Measurements from ENCODE around the gene TMEM69.
"Not testable (repeated sequence)": the region's sequence is repeated elsewhere in the genome, so short reads cannot be mapped to it uniquely, and the experiment has no call there.

Gene TMEM69, protein sequence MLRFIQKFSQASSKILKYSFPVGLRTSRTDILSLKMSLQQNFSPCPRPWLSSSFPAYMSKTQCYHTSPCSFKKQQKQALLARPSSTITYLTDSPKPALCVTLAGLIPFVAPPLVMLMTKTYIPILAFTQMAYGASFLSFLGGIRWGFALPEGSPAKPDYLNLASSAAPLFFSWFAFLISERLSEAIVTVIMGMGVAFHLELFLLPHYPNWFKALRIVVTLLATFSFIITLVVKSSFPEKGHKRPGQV

DNA sequence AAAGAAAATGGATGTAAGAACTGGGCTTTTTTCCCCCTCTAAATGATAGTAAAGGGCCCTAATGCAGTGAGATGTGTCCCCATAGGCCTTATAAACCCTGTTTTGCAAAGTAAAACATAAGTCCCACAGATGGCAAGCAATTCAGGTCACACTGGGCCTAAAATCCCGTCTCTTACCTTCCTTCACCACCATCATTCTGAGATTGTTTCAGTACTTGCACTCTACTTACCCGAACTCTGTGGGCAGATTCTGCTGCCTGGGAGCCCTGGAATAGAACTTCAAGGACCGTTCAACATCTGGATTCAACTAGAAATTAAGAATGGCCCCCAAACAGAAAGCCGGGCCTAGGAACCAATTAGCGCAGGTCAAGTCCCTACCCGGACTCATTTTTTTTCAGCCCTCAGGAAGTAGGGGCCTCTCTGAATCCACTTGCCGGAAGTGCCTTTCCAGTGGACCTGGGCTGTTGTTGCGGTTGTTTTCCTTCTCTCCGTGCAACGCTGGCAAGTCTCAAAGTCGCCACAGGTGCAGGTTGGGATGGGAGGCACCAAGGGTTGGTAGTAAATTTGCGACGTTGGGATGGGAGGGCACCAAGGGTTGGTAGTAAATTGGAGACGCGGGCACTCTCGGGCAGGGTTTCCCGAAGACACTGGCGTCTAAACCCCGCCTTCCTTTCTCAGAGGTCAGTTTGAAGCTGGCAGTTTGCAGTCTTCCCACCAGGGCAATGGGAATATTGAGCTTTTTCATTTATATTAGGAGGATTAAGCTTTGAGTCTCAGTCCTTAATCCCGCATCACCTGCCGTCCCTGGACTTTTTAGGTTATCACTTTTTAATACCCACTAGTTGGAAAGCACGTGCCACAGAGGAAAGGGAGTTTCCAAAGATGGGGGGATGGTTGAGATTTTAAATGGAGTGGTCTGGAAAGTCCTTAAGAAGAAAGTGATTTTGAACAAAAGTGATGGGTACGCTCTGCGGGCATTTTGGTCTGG, at the start of gene TMEM69:
Gene TMEM69 (plus strand): TSS at position 428 of the 987 bp plus-strand sequence. CDS start 2,888 bp downstream, outside the sequence.
- DNase-seq, result peak; percentile 83

DNA sequence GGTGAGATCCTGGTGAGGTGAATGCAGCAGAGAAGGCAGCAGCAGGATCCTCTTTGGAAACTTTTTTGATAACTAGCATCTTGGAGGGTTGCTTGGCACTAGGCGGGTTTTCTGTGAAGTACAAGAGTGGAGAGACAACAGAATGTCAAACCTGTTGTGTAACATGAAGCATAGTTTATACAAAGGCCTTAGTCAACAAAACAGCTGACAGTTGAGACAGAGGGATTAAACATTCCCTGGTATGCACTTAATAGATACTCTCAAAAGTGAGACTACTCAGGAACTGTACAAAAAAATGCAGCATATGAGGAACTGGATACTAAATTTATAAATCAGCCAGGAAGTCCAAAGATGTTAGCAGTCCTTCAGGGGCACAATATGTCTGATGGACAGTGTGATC, 47.7 kb upstream of the TMEM69 start:
- no peak for DNase-seq

DNA sequence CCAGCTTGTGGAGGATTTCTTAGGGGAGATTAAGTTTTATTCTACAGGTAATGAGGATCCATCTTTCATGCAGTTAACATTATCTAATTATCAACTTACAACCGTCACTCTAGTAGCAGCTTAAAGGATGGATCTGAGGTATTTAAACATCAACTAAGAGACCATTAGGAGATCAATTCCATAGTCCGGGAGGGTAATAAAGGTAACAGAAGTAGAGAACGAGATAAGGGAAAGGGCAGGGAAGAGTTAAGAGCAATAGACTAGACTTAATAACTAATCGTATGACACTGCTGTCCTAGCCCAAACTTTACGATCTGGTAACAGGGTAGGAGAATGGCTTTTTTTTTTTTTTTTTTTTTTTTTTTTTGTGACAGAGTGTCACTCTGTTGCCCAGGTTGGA, 44.7 kb upstream of the TMEM69 start:
- no peak for DNase-seq

DNA sequence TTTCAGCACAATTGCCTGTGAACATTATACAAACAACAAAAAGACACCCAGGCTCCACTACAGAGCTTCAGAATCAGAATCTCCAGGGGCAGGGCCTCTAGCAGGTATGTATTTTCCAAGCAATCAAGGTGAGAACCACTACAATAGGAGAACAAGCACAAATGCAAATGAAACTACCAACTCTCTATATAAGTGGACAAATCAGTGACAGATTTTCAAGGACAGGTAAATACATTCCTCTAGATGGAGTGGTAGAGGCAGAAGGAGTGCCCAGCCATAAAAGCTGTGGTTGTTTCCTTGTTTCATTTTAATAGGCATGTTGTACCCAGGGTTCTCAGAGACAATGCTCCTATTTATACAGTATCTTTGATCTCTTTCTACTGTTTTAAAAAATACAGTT, 44.0 kb upstream of the TMEM69 start:
- no peak for DNase-seq

DNA sequence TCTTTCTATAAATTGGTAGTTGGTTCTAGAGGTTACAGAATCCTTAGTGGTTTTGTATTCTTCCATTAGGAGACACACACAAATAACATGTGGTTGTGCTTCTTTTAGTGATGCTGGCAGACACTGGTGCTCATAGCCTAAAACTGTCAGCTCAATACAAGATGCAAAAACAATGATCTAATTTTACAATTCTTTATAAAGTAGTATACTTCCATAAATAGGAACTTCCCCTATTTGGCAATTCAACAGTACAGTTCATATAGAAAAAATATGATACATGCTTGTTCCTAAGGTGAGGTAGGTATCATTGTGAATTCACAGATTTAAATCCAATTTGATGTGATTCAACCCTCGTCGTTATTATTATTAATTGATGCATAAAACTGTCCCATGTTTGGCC, 43.3 kb upstream of the TMEM69 start:
- DNase-seq, result no peak

DNA sequence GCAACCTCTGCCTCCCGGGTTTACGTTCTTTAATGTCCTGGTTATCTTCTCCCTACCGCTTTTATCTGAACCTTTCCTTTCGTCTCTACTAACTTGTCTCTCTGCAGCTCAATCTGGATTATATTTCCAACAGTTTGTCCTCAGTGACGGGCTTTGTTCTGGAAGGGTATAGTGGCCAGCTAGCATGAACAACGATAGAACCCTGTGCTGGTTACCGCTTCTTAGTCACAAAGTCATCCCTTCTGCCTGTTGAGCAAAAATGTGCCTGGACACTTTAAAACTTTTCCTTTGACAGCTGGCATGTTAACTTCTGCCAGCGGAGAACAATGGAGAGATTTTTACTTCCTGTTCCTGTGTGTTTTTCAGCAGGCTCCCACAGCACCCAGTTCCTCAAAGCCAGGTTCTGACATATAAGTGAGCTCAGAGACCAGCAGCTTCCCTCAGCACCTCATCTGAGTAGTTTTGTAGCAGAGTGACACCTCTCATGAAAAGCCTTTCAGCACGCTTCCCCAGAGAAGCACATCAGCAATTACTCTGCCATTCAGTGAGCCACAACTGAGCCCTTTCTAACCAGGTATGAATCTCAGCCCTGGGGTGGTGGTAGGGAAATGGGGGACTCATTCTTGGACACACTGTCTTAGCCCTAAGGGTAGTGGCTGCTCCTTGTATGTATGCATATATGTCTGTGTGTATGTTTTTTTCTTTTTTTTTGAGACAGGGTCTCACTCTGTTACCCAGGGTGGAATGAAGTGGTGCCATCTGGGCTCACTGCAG, 40.5 kb upstream of the TMEM69 start:
- DNase-seq, result peak; percentile 6

DNA sequence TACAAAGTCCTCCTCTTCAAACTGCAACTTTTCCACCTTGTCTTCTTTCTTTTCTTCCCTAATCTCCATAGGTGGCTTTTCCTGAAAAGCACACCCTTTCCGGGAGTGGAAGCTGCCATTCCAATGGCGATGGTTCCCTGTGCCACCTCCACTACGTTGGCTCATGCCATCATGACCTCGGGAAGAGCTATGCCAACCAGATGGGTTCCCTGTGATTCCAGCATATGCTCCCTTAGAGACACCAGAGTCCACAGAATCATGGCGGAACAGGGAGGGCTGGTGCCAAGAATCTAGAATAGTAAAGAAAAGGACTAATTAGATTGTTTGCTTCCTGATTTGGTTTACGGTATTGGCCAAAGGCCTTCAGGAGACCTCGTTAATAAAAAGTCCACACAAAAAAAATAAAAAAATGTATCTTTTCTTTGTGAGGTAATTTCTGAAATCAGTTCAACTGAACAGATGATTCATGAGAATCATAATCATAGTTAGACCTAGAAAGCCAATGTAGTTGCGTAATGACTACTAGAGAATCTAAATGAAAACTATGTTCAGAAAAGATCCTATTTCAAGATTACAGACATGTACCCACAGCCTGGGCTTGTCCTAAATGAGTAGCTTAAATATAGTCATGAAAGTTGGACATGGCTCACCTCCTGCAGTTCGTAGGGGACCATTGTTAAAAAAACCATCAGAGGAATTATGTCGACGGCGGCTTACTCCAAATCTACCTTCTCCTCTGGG, 33.3 kb upstream of the TMEM69 start:
- DNase-seq, result no peak

DNA sequence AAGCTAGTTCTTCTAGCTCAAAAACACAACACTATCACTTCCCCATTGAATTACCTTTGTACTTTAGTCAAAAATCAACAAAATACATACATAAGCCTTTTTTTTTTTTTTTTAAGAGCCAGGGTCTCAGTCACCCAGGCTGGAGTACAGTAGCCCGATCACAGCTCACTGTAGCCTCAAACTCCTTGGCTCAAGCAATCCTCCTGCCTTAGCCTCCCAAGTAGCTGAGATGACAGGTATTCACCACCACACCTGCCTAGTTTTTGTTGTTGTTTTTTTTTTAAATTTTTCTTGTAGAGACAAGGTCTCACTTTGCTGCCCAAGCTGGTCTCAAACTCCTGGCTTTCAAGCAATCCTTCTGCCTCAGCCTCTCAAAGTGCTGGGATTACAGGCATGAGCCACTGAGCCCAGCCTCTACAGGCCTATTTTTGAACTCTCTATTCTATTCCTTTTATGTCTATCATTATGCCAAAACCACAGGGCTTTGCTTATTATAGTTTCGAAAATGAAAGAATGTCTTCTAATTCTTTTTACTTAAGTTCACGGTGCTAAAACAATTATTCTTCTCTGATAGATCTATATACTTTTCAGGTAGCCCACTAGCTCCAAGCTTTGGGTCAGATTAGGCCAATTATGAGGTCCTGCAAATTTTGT, 31.3 kb upstream of the TMEM69 start:
- DNase-seq, result no peak

DNA sequence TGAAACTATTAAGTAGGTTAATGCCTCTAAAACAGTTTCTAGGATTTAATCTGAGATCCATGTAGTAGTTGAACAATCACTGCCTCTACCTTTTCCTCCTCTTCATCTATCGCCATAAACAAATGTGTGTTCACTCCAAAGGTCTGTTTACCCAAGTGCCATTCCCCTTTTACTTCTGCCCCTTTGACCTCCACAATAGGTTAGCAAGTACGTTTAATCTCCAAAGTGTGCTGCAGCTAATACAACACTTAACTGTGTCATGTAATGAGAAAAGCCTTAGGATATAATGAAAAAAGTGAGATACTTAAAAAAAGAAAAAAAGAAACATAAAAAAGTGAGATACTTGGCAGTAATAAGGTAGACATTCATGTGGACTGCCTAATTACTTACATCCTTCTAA, 29.8 kb upstream of the TMEM69 start:
- DNase-seq, result no peak

DNA sequence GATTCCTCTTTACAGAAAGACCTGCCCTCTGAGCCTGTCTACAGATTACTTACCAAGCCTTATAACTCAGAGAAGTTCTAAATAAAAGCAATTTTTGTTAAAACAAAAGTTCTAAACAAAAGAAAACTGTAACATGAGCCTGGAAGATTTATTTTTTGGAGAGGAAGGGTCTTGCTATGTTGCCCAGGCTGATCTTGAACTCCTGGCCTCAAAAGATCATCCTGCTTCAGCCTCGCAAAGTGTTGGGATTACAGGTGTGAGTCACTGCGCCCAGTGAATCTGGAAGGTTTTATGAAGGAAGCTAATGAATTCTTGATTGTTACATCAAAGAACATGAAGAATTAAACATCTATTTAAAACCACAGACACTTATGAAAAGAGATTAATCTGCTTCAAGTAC, 28.8 kb upstream of the TMEM69 start:
- no peak for DNase-seq

DNA sequence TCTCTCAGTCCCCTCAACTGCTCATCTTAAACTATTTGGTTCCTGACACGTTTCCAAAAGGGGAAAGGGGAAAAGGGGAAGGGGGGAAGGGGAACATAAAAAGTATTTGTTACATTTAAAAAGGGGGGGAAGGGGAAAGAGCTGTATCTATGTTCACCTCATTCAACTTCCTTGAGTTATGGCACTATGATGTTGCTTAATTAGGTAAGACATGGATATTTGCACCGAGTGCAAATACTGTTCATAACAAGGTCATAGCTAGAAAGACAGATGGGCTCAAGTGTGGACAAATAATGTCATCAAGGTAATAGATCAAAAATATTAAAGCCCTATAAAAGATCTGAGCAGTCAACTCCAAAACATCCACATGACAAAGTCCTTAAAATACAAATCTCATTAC, 27.6 kb upstream of the TMEM69 start:
- DNase-seq, result no peak

DNA sequence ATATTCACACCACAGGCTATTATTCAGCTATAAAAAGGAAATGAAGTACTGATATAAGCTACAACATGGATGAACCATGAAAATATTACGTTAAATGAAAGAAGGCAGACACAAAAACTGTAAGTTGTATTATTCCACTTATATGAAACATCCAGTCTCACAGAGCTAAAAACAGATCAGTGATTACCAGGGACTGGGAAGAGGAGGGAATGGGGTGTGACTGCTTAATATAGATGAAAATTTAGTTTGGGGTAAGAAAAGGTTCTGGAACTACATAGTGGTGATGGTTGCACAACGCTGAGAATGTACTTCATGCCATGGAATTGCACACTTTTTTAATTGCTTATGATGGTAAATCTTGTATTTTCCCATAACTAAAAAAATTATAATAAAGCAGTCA, 21.1 kb upstream of the TMEM69 start:
- no peak for DNase-seq

DNA sequence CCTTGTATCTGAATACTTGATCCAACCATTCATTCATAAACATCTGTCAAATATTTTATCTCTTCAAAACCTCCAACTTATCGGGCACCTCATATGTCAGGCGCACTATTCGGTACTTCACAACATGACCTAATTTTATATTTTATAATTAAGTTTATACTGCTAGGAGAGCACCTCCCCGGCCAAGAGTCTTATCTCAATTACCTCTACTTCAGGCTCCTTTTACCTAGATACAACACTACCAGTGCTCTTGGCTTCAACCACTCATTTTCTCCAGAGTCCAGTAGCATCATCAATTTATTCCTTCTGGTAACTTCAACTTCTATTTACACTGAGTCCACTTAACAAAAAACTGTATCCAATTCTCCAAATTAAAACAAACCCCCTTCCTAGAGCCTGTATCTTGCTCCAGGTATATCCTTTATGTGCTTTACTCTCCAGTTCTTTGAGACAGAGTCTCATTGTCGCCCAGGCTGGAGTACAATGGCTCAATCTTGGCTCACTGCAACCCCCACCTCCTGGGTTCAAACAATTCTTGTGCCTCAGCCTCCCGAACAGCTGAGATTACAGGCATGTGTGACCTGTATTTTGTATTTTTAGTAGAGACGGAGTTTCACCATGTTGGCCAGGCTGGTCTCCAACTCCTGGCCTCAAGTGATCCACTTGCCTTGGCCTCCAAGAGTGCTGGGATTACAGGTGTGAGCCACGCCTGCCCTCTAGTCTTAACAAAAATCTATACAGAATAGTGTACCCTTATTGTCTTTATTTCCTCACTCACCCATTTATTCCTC, 20.5 kb upstream of the TMEM69 start:
- no peak for DNase-seq

DNA sequence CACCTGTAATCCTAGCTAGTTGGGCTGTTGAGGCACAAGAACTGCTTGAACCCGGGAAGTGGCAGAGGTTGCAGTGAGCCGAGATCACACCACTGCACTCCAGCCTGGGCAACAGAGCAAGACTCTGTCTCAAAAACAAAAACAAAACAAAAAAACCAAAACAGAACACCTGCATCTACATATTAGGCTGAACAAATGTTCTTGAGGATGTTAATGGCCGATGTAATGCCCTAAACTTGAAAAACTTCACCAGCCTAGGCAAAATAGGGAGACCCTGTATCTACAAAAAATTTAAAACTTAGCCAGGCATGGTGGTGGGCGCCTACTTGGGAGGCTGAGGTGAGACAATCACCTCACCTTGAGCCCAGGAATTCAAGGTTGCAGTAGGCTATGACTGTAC, 19.5 kb upstream of the TMEM69 start:
- no peak for DNase-seq

DNA sequence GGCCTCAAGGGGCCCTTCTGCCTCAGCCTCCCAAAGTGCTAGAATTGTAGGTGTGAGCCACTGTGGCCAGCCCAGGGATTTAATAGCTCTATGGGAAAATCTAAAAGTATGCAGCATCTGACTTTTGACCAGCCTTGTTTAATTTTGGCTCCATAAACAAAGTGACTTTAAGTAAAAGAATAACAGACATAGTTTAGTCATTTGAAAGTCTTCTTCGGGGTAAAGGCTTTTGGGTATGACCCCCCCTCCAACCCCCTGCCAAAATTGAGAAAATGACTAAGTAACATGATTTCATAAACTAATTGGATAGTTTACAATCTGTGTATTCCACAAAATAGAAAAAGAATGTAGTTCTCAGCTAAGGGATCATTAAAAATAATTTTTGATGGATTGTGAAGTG, 18.6 kb upstream of the TMEM69 start:
- no peak for DNase-seq

DNA sequence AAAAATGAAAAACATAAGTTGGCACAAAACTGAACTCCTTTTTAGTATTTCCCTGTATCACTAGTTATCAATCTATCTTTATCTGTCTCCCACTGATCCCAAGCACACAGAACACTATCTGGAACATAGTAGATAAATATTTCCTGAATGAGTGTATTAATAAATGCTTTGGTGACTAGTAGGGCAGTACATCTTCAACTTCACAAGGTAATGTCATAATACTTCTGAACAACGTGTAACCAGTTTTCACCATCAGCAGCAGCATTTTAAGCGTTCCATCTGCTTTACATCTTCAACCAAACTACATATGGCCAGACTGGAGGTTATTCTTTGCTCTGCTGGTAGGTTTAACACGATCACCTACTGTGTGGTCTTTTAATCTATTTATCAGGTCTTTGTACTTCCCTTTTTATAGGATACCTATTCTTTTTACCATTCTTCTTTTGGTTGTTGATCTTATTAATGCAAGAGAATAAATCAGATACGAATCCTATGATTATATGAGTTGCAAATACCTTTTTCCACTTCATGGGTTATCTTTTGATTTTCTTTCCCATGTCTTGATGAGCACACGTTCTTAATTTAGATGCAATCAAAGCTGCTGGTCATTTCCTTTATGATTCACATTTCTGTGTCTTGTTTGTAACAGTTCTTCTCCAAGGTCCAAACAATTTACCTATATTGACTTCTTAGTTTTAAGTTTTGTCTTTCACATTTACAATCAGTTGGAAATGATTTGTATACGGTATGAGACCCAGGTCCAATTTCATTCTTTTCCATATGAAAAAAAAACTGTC, 17.9 kb upstream of the TMEM69 start:
- no peak for DNase-seq

DNA sequence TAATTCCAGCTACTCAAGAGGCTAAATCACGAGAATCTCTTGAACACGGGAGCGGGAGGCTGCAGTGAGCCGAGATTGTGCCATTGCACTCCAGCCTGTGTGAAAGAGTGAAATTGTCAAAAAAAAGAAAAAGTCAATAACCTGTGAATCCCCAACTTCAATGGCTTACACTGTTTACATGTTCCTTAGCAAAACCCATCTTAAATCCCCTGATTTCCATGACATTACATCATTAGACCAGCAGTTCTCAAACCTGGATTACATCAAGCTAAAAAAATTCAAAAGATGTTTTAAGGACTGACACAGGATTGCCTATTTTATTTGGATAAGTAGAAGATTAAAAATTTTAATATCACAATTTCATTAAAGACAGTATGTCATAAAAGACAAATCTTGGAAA, 14.0 kb upstream of the TMEM69 start:
- no peak for DNase-seq

DNA sequence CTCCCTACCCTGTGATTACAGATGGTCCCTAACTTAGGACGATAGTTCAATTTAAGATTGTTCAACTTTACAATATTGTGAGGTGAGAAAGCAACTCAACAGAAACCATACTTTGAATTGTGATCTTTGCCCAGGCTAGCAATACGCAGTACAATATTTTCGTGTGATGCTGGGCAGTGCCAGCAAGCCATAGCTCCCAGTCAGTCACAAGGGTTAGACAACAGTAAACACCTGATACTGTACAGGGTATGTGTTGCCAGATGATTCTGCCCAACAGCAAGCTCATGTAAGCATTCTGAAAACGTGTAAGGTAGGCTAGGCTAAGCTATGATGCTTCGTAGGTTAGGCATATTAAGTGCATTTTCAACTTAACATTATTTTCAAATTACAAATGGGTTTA, 13.5 kb upstream of the TMEM69 start:
- no peak for DNase-seq

DNA sequence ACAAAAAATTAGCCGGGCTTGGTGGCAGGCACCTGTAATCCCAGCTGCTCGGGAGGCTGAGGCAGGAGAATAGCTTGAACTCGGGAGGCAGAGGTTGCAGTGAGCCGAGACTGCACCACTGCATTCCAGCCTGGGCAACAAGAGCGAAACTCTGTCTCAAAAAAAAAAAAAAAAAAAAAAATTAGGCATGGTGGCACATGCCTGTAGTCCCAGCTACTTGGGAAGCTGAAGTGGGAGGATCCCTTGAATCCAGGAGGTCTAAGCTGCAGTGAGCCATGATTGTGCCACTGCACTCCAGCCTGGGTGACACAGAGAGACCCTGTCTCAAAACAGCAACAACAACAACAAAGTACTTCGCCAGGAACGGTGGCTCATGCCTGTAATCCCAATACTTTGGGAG, 11.4 kb upstream of the TMEM69 start:
- DNase-seq, result not testable (repeated sequence)

DNA sequence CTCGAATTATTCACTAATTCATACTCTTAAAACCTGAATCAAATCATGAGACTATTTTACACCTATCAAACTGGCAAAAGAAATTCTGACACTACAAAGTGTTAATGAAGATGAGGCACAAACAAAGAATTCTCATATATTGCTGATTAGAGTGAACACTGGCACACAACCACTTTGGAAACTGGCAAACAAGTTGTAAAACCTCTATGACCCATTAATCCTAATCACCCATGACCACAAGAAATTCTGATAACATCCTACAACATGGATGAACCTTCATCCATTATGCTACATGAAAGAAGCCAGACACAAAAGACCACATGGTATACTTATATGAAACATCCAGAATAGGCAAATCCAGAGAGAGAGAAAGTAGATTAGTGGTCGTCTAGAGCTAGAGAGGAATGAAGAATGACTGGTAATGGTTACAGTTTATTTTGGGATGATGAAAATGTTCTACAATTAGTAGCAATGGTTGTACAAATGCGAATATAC, 10.2 kb upstream of the TMEM69 start:
- DNase-seq, result no peak

Measured in midbrain (tissue), 1 donor.